Glomerular visceral epithelial cell (primary cell): ENCODE results near the gene SLC9A9.
"Not testable (repeated sequence)": the region's sequence is repeated elsewhere in the genome, so short reads cannot be mapped to it uniquely, and the experiment has no call there.

ENCODE experiments used
- DNase-seq: peaks from one replicate; pipeline ENCODE4 v3.0.0-alpha.2; 2016; ENCODE audit errors: extremely low spot score

Gene SLC9A9

GRCh38 chr3:143847787-143848631, at the start of gene SLC9A9:
Gene SLC9A9, minus strand, starts transcription at chr3:143848468. Its CDS starts 146 bp downstream, at chr3:143848322.
- peak; percentile 43 for DNase-seq

GRCh38 chr3:143897576-143898295, 49.5 kb upstream of the SLC9A9 start:
- no peak for DNase-seq

GRCh38 chr3:143896486-143896885, 48.2 kb upstream of the SLC9A9 start:
- DNase-seq = no peak

- DNase-seq = no peak
Observed at GRCh38 chr3:143895805-143896204, 47.5 kb upstream of the SLC9A9 start.

- no peak for DNase-seq
Observed at GRCh38 chr3:143888846-143889245, 40.6 kb upstream of the SLC9A9 start.

GRCh38 chr3:143888166-143888565, 39.9 kb upstream of the SLC9A9 start:
- DNase-seq = no peak

- peak; percentile 33 for DNase-seq
Observed at GRCh38 chr3:143885780-143886427, 37.6 kb upstream of the SLC9A9 start.

- no peak for DNase-seq
Observed at GRCh38 chr3:143884861-143885260, 36.6 kb upstream of the SLC9A9 start.

GRCh38 chr3:143883151-143883550, 34.9 kb upstream of the SLC9A9 start:
- no peak for DNase-seq

- no peak for DNase-seq
Observed at GRCh38 chr3:143881095-143881494, 32.8 kb upstream of the SLC9A9 start.

GRCh38 chr3:143875546-143875945, 27.3 kb upstream of the SLC9A9 start:
- DNase-seq = no peak

- DNase-seq = not testable (repeated sequence)
Observed at GRCh38 chr3:143873553-143873952, 25.3 kb upstream of the SLC9A9 start.

- no peak for DNase-seq
Observed at GRCh38 chr3:143865302-143865701, 17.0 kb upstream of the SLC9A9 start.

- no peak for DNase-seq
Observed at GRCh38 chr3:143859465-143860203, 11.4 kb upstream of the SLC9A9 start.

- no peak for DNase-seq
Observed at GRCh38 chr3:143856252-143856970, 8.1 kb upstream of the SLC9A9 start.

GRCh38 chr3:143855183-143855582, 6.9 kb upstream of the SLC9A9 start:
- no peak for DNase-seq

GRCh38 chr3:143851331-143852017, 3.2 kb upstream of the SLC9A9 start:
- DNase-seq = no peak

GRCh38 chr3:143850877-143851276, 2.6 kb upstream of the SLC9A9 start:
- no peak for DNase-seq

- peak; percentile 28 for DNase-seq
Observed at GRCh38 chr3:143849854-143850549, 1.7 kb upstream of the SLC9A9 start.

- DNase-seq = no peak
Observed at GRCh38 chr3:143848704-143849103, 436 bp upstream of the SLC9A9 start.
